Neuronal stem cell (in vitro differentiated cells): Measurements from ENCODE around the gene NCS1.

ENCODE experiments used
- DNase-seq: peaks from one replicate; pipeline ENCODE4 v3.0.0-alpha.2; 2013; ENCODE audit warnings: low spot score
- H2AFZ ChIP-seq: one replicate; pipeline ENCODE4 v1.6.1; 2013; ENCODE audit warnings: mild to moderate bottlenecking, low read length, inconsistent platforms
- H2AK5ac ChIP-seq: 2 replicates; pipeline ENCODE4 v1.6.1; 2013; ENCODE audit warnings: low read depth, mild to moderate bottlenecking, inconsistent platforms, low read length, moderate library complexity, mixed read lengths
- H2BK120ac ChIP-seq: 2 replicates; pipeline ENCODE4 v1.6.1; 2013; ENCODE audit warnings: low read depth, mild to moderate bottlenecking, inconsistent platforms, low read length, moderate library complexity, mixed read lengths
- H2BK12ac ChIP-seq: one replicate; pipeline ENCODE4 v1.6.1; 2013; ENCODE audit warnings: low read length, inconsistent platforms
- H2BK15ac ChIP-seq: 2 replicates; pipeline ENCODE4 v1.6.1; 2013; ENCODE audit warnings: mild to moderate bottlenecking, low read length, inconsistent platforms, mixed read lengths
- H2BK5ac ChIP-seq: one replicate; pipeline ENCODE4 v1.6.1; 2013; ENCODE audit warnings: inconsistent platforms, mild to moderate bottlenecking, low read length, moderate library complexity
- H3K14ac ChIP-seq: one replicate; pipeline ENCODE4 v1.6.1; 2013; ENCODE audit warnings: low read length, inconsistent platforms
- H3K18ac ChIP-seq: 2 replicates; pipeline ENCODE4 v1.6.1; 2013; ENCODE audit warnings: low read length, inconsistent platforms
- H3K23ac ChIP-seq: 2 replicates; pipeline ENCODE4 v1.6.1; 2013; ENCODE audit warnings: low read depth, mild to moderate bottlenecking, mixed read lengths, low read length, inconsistent platforms; ENCODE audit not compliant: poor library complexity
- H3K27ac ChIP-seq: replicated peaks from 3 replicates; pipeline ENCODE4 v1.5.1; 2013; ENCODE audit warnings: low read length, inconsistent platforms
- H3K27me3 ChIP-seq, 3 experiments: 2 replicates each; pipeline ENCODE4 v1.6.1; 2013; ENCODE audit warnings: low read length in 3 of 3, mild to moderate bottlenecking in 2 of 3, inconsistent platforms in 1 of 3, low read depth in 1 of 3, mixed read lengths in 1 of 3, moderate library complexity in 1 of 3; ENCODE audit not compliant: control insufficient read depth in 3 of 3, insufficient read depth in 3 of 3
- H3K36me3 ChIP-seq, 2 donors: replicated peaks in 1 of 2; 2 replicates each; pipeline ENCODE4 v1.6.1; 2013; ENCODE audit warnings: low read length in 2 of 2; ENCODE audit not compliant: control insufficient read depth in 2 of 2, insufficient read depth in 2 of 2
- H3K4ac ChIP-seq: 2 replicates; pipeline ENCODE4 v1.6.1; 2013; ENCODE audit warnings: inconsistent platforms, mild to moderate bottlenecking, low read length, moderate library complexity
- H3K4me1 ChIP-seq, 2 donors: 1 replicate in 1 of 2; 2 replicates in 1 of 2; pipeline ENCODE4 v1.6.1; 2013; ENCODE audit warnings: low read length in 2 of 2, low read depth in 1 of 2; ENCODE audit not compliant: control insufficient read depth in 2 of 2, insufficient read depth in 1 of 2
- H3K4me2 ChIP-seq: one replicate; pipeline ENCODE4 v1.6.1; 2013; ENCODE audit warnings: mild to moderate bottlenecking, low read length, inconsistent platforms; ENCODE audit not compliant: insufficient read depth, poor library complexity, severe bottlenecking
- H3K4me3 ChIP-seq, 2 donors: 2 replicates each; pipeline ENCODE4 v1.5.1; 2013; ENCODE audit warnings: low read length in 2 of 2, mild to moderate bottlenecking in 2 of 2, inconsistent platforms in 1 of 2, moderate library complexity in 1 of 2
- H3K79me1 ChIP-seq: one replicate; pipeline ENCODE4 v1.6.1; 2013; ENCODE audit warnings: low read depth, mild to moderate bottlenecking, inconsistent platforms, low read length, moderate library complexity
- H3K9ac ChIP-seq: one replicate; pipeline ENCODE4 v1.6.1; 2013; ENCODE audit warnings: mild to moderate bottlenecking, low read depth, low read length, inconsistent platforms; ENCODE audit not compliant: poor library complexity
- H3K9me3 ChIP-seq, 2 donors: replicated peaks in 1 of 2; 2 replicates each; pipeline versions ENCODE3 to v1.6.1; 2013; ENCODE audit warnings: low read length in 2 of 2, mild to moderate bottlenecking in 2 of 2, inconsistent platforms in 1 of 2, low read depth in 1 of 2, mixed read lengths in 1 of 2, moderate library complexity in 1 of 2; ENCODE audit not compliant: control insufficient read depth in 2 of 2, insufficient read depth in 1 of 2
- H4K8ac ChIP-seq: one replicate; pipeline ENCODE4 v1.6.1; 2013; ENCODE audit warnings: low read depth, mild to moderate bottlenecking, inconsistent platforms, low read length, moderate library complexity
- H4K91ac ChIP-seq: one replicate; pipeline ENCODE4 v1.6.1; 2013; ENCODE audit warnings: low read length, low read depth, mild to moderate bottlenecking, inconsistent platforms; ENCODE audit not compliant: poor library complexity
- WGBS, 2 donors: extraction: QIAGEN DNeasy Blood & Tissue Kit; methylation state at CpG; one replicate each; pipeline ENCODE4 v1.1.7; 2013; ENCODE audit warnings: missing lambda C conversion rate in 2 of 2, mixed read lengths in 1 of 2; ENCODE audit not compliant: insufficient read length in 2 of 2, insufficient replicate concordance in 1 of 2; ENCODE audit errors: extremely low coverage in 2 of 2; 5-methylcytosine and 5-hydroxymethylcytosine counted together

NCS1 gene

DNA sequence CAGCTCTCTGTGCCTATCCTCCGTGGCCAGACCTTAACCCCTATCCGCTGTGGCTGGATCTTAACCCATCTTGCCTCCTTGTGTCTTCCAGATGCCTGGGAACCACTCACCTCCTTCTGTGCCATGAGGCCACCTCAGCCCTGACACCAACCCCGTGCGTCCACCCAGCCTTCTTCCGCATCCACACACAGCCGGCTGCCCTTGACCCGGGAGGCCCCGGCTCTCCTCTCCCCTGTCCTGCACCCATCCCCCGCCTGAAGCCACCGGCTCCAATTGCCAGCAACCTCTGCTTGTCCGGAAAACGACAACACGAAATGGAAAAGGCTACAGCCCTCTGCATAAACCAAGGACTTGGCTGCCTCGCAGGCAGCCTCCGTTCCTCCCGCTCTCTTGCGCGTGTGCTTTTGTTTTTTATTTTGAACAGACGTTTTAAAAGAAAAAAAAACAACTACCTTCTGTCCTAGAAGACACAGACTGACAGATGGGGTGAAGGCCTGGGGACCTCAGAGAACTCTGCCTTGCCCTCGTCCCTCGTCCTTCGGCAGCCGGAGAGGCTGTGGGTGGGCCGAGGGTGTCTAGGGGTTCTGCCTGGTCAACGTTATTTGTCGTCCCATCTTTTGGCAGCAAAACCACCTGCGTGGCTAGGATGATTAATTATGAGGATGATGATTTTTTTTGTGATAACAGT lies 60.8 kb downstream of the NCS1 start:
- H3K9ac ChIP-seq, result no peak overlapping the region
- H3K79me1 ChIP-seq, result no peaks in the 10 kb centered on the region
- no peak overlapping the region for H2AK5ac ChIP-seq
- no peaks in the 10 kb centered on the region for H3K27me3 ChIP-seq
- no peak overlapping the region for H3K4me2 ChIP-seq
- no peak overlapping the region for H2BK12ac ChIP-seq
- no peak overlapping the region for H2AFZ ChIP-seq
- no peak overlapping the region for H3K23ac ChIP-seq
- peaks cover 0 to 3% of the 10 kb centered on the region in 2 donors for H3K9me3 ChIP-seq
- no peak overlapping the region for H2BK5ac ChIP-seq
- H2BK120ac ChIP-seq, result no peak overlapping the region
- H3K4ac ChIP-seq, result no peak overlapping the region
- WGBS, 2 donors, result no CpG with 5 or more reads among the region's 27 CpGs
- H3K4me1 ChIP-seq, result peaks cover 0 to 7% of the 10 kb centered on the region in 2 donors
- H3K4me3 ChIP-seq, result no peak overlapping the region
- no peak overlapping the region for H4K91ac ChIP-seq
- no peak overlapping the region for H4K8ac ChIP-seq
- no peak for DNase-seq
- no peak overlapping the region for H3K18ac ChIP-seq
- peaks cover 22 to 56% of the 10 kb centered on the region in 2 donors for H3K36me3 ChIP-seq
- no peak overlapping the region for H3K14ac ChIP-seq
- no peak overlapping the region for H3K27ac ChIP-seq
- no peak overlapping the region for H2BK15ac ChIP-seq

DNA sequence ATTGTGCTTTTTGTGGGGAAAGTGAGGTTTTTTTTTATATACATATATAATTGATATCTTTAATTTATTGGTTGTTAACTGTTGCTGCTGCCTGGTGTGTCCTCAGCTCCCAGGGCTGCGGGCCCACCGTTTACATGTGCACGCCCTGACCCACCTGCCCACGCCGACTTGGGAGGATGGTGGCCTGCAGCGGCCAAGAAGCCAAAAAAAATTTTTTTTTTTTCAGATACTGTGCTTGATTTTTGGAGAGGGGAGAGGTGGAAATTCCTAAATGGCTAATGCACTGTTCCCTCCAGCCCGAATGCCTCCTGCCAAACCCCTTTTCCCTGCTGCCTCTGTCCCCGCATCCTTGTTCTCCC lies 61.4 kb downstream of the NCS1 start:
- H3K4ac ChIP-seq, result no peak overlapping the region
- no peak overlapping the region for H2BK5ac ChIP-seq
- no peak overlapping the region for H4K8ac ChIP-seq
- no peaks in the 10 kb centered on the region for H3K9me3 ChIP-seq
- H2BK15ac ChIP-seq, result no peak overlapping the region
- H2AFZ ChIP-seq, result no peak overlapping the region
- no peak overlapping the region for H2BK12ac ChIP-seq
- no peak for DNase-seq
- no CpG with 5 or more reads among the region's 8 CpGs for WGBS, 2 donors
- H3K27me3 ChIP-seq, result no peaks in the 10 kb centered on the region
- no peak overlapping the region for H3K4me2 ChIP-seq
- H3K36me3 ChIP-seq, result peaks cover 22 to 52% of the 10 kb centered on the region in 2 donors
- H2BK120ac ChIP-seq, result no peak overlapping the region
- H3K79me1 ChIP-seq, result no peaks in the 10 kb centered on the region
- H2AK5ac ChIP-seq, result no peak overlapping the region
- no peak overlapping the region for H3K27ac ChIP-seq
- no peak overlapping the region for H4K91ac ChIP-seq
- H3K9ac ChIP-seq, result no peak overlapping the region
- no peak overlapping the region for H3K23ac ChIP-seq
- no peak overlapping the region for H3K18ac ChIP-seq
- H3K4me1 ChIP-seq, result peaks cover 0 to 7% of the 10 kb centered on the region in 2 donors
- H3K4me3 ChIP-seq, result no peak overlapping the region
- H3K14ac ChIP-seq, result no peak overlapping the region

DNA sequence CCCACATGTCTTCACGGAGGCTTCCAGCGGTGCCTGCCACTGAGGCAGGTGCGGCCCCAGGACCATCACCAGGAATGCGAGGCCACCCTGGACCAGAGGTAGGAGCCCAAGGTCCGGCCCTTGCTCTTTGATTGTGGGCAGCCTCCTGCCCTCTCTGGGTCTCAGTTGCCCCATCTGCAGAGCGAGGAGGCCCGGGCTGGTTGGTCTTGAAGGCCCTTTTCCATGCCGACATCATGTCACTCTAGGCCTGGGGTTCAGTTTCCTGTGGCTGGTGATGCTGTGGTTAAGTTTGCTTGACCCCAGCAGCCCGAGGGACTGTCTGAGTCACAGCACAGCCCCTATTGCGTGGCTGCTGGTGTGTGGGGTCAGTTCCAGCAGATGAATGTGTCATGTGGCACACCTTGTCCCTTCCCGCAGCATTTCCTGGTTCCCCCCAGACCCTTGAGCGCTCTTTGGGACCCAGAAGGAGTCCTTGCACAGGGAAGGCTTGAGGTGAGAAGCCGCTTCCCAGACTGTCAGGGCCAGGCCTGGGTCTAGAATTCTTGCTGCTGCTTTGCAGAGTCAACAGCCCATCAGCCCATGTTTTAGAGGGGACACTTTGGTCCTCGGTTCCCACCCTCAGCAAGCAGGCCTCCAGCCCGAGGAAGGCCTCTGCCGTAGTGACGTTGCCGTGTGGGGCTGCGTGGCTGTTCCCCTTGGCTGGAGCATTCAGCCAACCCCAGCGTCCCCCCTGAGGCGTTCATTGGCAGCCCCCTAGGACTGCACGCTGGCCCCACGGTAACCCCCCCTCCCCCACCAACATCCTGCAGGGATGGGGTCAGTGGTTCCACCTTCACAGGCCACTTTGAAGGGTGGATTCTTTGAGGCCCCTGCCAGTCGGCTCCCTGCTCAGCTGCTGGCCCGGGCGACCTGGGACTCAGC lies 62.4 kb downstream of the NCS1 start:
- Histone ChIP-seq H3K4me2 (no peak overlapping the region), H3K36me3 (peaks cover 22 to 44% of the 10 kb centered on the region in 2 donors), H2BK120ac (no peak overlapping the region), H2AK5ac (no peak overlapping the region), H3K79me1 (no peaks in the 10 kb centered on the region), H3K27ac (no peak overlapping the region), H3K4me3 (no peak overlapping the region), H3K23ac (peak overlapping the region; percentile 61), H3K9ac (no peak overlapping the region), H3K9me3 (peaks cover 0 to 1% of the 10 kb centered on the region in 2 donors), H3K18ac (no peak overlapping the region), H2BK5ac (no peak overlapping the region), H2BK15ac (no peak overlapping the region), H3K4me1 (peaks cover 0 to 9% of the 10 kb centered on the region in 2 donors), H3K14ac (no peak overlapping the region), H3K4ac (no peak overlapping the region), H2AFZ (no peak overlapping the region), H3K27me3 (no peaks in the 10 kb centered on the region), H2BK12ac (no peak overlapping the region), H4K8ac (no peak overlapping the region), H4K91ac (no peak overlapping the region)
- DNase-seq, result no peak
- WGBS, 2 donors, result no CpG with 5 or more reads among the region's 26 CpGs
